Suprapubic skin (tissue), 4 donors: ENCODE data around the gene EDA. TPM values are rescaled to one million over a fixed set of nuclear protein-coding genes. Genes with fewer than 3 reads are reported as not detected.
"Not testable (repeated sequence)": the region's sequence is repeated elsewhere in the genome, so short reads cannot be mapped to it uniquely, and the experiment has no call there.

Source experiments
- DNase-seq, 2 donors: peaks; one replicate each; pipeline ENCODE4 v3.0.0-alpha.2; 2019; ENCODE audit warnings: low spot score in 2 of 2
- H3K27ac ChIP-seq: fragments of 200-600 bp; sonication (generic); one replicate; pipeline ENCODE4 v1.5.1; 2019
- H3K27me3 ChIP-seq: fragments of 200-600 bp; sonication (generic); one replicate; pipeline ENCODE4 v1.5.1; 2019
- H3K36me3 ChIP-seq: fragments of 200-600 bp; sonication (generic); one replicate; pipeline ENCODE4 v1.5.1; 2019
- H3K4me1 ChIP-seq: fragments of 200-600 bp; sonication (generic); one replicate; pipeline ENCODE4 v1.5.1; 2019
- H3K4me3 ChIP-seq: fragments of 200-600 bp; sonication (generic); one replicate; pipeline ENCODE4 v1.5.1; 2019; ENCODE audit warnings: mild to moderate bottlenecking
- H3K9me3 ChIP-seq: fragments of 200-600 bp; sonication (generic); one replicate; pipeline ENCODE4 v1.5.1; 2019
- CTCF ChIP-seq, 2 donors: fragments of 200-600 bp in 1 of 2; fragments of 450-650 bp in 1 of 2; sonication (generic) in 1 of 2; IDR thresholded peaks; one replicate each; pipeline ENCODE4 v1.5.1; 2016 to 2019; ENCODE audit warnings: antibody characterized with exemption in 2 of 2, mild to moderate bottlenecking in 1 of 2, moderate library complexity in 1 of 2
- EP300 ChIP-seq: sonication (generic); formaldehyde crosslinking; IDR thresholded peaks from one replicate; pipeline ENCODE4 v1.6.1; 2017; ENCODE audit warnings: antibody characterized with exemption
- POLR2A ChIP-seq, 2 donors: fragments of 450-650 bp; IDR thresholded peaks; one replicate each; pipeline ENCODE4 v1.6.1; 2017; ENCODE audit warnings: antibody characterized with exemption in 2 of 2, mild to moderate bottlenecking in 2 of 2, moderate library complexity in 2 of 2
- POLR2AphosphoS5 ChIP-seq, 3 donors: sonication (generic); formaldehyde crosslinking; IDR thresholded peaks; one replicate each; pipeline ENCODE4 v1.6.1; 2017; ENCODE audit warnings: antibody characterized with exemption in 3 of 3
- WGBS: methylation state at CpG from one replicate; pipeline ENCODE4 v1.1.5; 2018; 5-methylcytosine and 5-hydroxymethylcytosine counted together
- total RNA-seq, 4 donors: library from RNA; depleted of rRNA; stranded (reverse); fragments of >200 nt; gene quantifications; one replicate each; pipeline ENCODE4 v1.1.0, GENCODE V29; 2016

Gene EDA
- total RNA-seq, 4 donors from 2014 or later: 5.6 to 10.9 (median 7.5) TPM

GRCh38 chrX:69988955-69989394, 373.1 kb downstream of the EDA start:
- DNase-seq: no peak
- WGBS: 67% methylated on average over 3 of the region's 3 CpGs
- Histone ChIP-seq H3K27me3 (no peaks in the 10 kb centered on the region), H3K4me1 (no peaks in the 10 kb centered on the region), H3K4me3 (no peak overlapping the region), H3K36me3 (no peaks in the 10 kb centered on the region), H3K9me3 (no peaks in the 10 kb centered on the region), H3K27ac (no peak overlapping the region)
- TF ChIP-seq EP300 (no peak), POLR2A (IDR thresholded peaks at IDR 0.05) (no peak), CTCF (IDR thresholded peaks at IDR 0.05) (no peak), POLR2AphosphoS5 (IDR thresholded peaks at IDR 0.05) (no peak)

GRCh38 chrX:69991685-69992084, 375.8 kb downstream of the EDA start:
- no peak for DNase-seq
- WGBS: 80% methylated on average over 3 of the region's 3 CpGs
- no peak for TF ChIP-seq EP300
- no peak for TF ChIP-seq POLR2AphosphoS5 (IDR thresholded peaks at IDR 0.05)
- TF ChIP-seq POLR2A (IDR thresholded peaks at IDR 0.05): no peak
- no peak for TF ChIP-seq CTCF (IDR thresholded peaks at IDR 0.05)
- no peaks in the 10 kb centered on the region for H3K9me3 ChIP-seq
- no peak overlapping the region for H3K27ac ChIP-seq
- no peaks in the 10 kb centered on the region for H3K4me1 ChIP-seq
- no peaks in the 10 kb centered on the region for H3K36me3 ChIP-seq
- H3K27me3 ChIP-seq: no peaks in the 10 kb centered on the region
- H3K4me3 ChIP-seq: no peak overlapping the region

- no peaks in the 10 kb centered on the region for H3K27me3 ChIP-seq
- TF ChIP-seq POLR2A (IDR thresholded peaks at IDR 0.05): no peak
- TF ChIP-seq EP300: no peak
- no peak for TF ChIP-seq POLR2AphosphoS5 (IDR thresholded peaks at IDR 0.05)
- TF ChIP-seq CTCF (IDR thresholded peaks at IDR 0.05): no peak
- H3K4me3 ChIP-seq: no peak overlapping the region
- no peaks in the 10 kb centered on the region for H3K36me3 ChIP-seq
- H3K4me1 ChIP-seq: no peaks in the 10 kb centered on the region
- no peaks in the 10 kb centered on the region for H3K9me3 ChIP-seq
- no peak for DNase-seq
- H3K27ac ChIP-seq: no peak overlapping the region
These were observed 377.6 kb downstream of the EDA start for GRCh38 chrX:69993494-69993893.

GRCh38 chrX:69995362-69996112, 379.6 kb downstream of the EDA start:
- Histone ChIP-seq H3K27ac (no peak overlapping the region), H3K27me3 (no peaks in the 10 kb centered on the region), H3K4me1 (no peaks in the 10 kb centered on the region), H3K4me3 (no peak overlapping the region), H3K9me3 (no peaks in the 10 kb centered on the region), H3K36me3 (no peaks in the 10 kb centered on the region)
- WGBS: 61% methylated on average over 2 of the region's 2 CpGs
- no peak for DNase-seq
- no peak for TF ChIP-seq POLR2A (IDR thresholded peaks at IDR 0.05)
- no peak for TF ChIP-seq EP300
- TF ChIP-seq POLR2AphosphoS5 (IDR thresholded peaks at IDR 0.05): no peak
- no peak for TF ChIP-seq CTCF (IDR thresholded peaks at IDR 0.05)

- no peaks in the 10 kb centered on the region for H3K9me3 ChIP-seq
- DNase-seq: no peak
- no peak overlapping the region for H3K4me3 ChIP-seq
- TF ChIP-seq POLR2AphosphoS5 (IDR thresholded peaks at IDR 0.05) (no peak), POLR2A (IDR thresholded peaks at IDR 0.05) (no peak)
- no peaks in the 10 kb centered on the region for H3K27me3 ChIP-seq
- H3K27ac ChIP-seq: no peak overlapping the region
- no peaks in the 10 kb centered on the region for H3K4me1 ChIP-seq
- no peaks in the 10 kb centered on the region for H3K36me3 ChIP-seq
These were observed 380.2 kb downstream of the EDA start for GRCh38 chrX:69996113-69996468.

GRCh38 chrX:69998299-69998698, 382.4 kb downstream of the EDA start:
- not testable (repeated sequence) for H3K9me3 ChIP-seq, H3K4me1 ChIP-seq, DNase-seq, H3K27me3 ChIP-seq, H3K4me3 ChIP-seq, H3K27ac ChIP-seq, H3K36me3 ChIP-seq
